Suppressor macrophage treated with lipopolysaccharide for 4 hours (primary cell): ENCODE measurements around the gene GCNA.
"Not testable (repeated sequence)": the region's sequence is repeated elsewhere in the genome, so short reads cannot be mapped to it uniquely, and the experiment has no call there.

Source experiments
- DNase-seq: peaks from one replicate; pipeline ENCODE4 v3.0.0-alpha.2; 2020

GCNA gene

DNA sequence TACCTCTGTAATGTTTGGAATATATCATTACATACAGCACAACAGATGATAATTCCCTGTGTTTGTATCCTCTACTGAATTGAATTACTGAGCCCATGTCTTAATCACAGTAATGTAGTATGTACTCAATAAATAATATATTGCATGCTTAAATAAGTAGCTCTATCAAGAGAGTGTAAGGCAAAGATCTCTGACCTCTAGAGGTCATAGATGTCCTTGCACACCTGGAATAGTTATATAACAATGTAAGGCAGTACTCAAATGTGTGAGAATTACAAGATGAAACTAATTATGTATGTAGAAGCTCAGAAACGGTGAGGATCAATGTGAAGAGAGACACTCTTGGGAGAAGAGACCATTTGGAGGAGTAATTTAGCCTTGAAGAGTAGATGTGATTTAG lies 14.3 kb upstream of the GCNA start:
- DNase-seq: no peak

DNA sequence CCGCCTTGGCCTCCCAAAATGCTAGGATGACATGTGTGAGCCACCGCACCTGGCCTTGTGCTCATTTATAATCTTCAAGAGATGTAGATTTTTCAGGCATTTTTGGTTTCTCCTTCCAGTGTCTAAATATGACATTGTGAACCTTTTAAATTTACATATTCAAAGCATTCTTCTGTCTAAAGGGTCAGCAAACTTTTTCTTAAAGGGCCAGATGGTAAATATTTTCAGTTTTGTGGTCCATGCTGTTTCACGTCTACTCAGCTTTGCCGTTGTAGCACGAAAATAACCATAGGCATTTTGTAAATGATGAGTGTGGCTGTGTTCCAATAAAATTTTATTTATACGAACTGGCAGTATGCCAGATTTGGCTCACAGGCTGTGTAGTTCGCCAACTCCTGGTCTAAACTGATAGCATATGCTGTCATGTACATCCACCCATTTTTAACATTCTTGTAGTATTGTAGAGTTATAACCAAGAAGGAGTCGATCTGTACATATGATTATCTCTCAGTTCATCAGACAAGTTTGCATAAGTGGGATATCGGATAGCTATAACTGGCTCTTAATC lies 12.7 kb upstream of the GCNA start:
- no peak for DNase-seq

DNA sequence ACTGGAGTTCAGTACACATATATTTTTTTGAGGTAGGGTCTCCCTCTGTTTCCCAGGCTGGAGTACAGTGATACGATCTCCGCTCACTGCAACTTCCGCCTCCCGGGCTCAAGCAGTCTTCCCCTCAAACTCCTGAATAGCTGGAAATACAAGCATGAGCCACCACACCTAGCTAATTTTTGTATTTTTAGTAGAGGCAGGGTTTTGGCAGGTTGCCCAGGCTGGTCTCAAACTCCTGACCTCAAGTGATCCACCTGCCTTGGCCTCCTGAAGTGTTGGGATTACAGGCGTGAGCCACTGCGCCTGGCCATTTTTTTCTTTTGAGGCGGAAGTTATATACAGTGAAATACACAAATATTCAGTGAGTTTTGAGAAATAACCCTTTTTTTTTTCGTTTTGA lies 6.8 kb upstream of the GCNA start:
- not testable (repeated sequence) for DNase-seq

DNA sequence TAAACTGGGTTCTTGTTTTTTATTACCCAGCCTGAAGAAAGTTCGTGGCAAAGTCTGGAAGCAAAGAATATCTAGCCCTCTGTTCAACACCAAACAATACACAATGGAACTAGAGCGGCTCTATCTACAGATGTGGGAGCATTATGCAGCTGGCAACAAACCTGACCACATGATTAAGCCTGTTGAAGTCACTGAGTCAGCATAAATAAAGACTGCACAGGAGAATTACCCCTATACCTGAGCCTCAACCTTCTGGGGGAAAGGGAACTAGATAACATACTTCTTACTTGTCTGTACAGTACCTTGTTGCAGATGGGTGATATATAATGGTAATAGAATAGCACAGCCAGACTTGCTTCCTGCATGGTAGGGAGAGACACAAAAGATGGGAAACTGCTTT lies 4.6 kb upstream of the GCNA start:
- no peak for DNase-seq

DNA sequence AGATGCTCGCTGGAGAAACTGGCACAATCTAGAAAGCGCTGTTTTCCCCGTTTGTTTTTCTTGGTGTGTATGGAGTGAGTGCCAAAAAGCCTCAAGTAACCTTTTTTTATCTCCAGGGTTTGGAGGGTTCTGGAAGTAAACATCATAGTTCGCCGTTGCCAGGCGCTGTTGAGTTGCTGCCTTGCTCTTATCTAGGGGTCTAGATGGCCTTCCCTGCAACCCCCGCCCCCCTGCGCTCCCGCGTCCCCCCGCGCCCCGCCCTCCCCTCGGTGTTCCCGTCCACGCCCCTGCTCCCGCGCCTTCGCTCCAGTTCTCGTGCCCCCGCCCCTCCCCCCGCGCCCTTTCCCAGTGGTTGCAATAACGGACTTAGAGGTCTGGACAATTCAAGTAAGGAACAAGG lies 555 bp upstream of the GCNA start:
- no peak for DNase-seq

DNA sequence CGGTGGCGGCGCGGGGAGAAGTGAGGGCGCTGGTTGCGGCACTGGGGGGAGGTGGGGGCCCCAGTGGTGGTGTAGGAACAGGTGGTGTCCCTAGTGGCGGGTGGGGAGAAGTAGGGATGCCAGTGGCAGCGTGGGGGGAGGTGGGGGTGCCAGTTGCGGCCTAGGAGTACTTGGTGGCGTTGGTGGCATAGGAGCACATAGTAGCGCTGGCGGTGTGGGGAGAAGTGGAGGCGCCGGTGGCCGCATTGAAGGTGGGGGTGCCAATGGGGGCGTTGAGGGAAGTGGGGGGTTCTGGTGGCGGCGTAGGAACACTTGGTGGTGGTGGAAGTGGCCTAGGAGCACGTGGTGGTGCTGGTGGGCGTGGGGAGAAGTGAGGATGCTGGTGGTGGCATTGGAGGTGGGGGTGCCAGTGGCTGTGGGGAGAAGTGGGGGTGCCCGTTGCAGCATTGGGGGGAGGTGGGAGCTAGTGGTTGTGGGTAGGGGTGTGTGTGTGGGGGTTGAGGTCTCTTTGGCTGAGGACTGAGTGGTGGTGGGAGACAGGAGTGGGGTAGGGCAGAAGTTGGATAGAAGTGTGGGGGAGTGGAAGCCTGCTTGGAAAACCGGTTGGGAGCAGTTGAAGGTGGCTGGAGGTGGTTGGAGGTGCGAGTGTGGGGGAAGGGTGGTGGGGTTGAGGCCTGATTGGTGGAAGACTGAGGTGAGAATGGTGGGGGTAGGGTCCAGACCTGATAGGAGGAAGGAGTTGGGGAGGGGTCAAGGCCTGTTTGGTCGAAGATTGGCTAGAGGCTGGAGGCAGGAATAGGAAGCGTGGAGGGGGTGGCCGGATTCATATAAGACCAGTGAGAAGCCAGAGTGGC lies 1.1 kb downstream of the GCNA start:
- no peak for DNase-seq

DNA sequence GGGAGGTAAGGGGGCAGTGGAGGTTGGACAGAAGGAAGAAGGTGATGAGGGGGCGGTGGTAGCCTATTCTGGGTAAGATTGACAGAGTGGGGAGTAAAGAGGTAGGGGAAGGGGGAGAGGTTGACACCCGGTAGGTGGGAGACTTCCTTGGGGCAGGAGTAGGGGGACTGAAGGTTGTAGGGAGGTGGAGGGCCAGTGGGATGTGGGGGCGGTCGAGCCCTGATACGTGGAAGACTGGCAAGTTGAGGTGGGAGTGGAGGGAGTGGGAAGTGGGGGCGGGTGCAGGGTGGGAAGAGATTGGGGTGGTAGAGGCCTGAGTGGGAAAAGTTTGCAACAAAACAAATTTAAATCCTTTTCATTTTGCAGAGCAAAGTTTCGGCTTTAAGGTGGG lies 1.7 kb downstream of the GCNA start:
- no peak for DNase-seq

DNA sequence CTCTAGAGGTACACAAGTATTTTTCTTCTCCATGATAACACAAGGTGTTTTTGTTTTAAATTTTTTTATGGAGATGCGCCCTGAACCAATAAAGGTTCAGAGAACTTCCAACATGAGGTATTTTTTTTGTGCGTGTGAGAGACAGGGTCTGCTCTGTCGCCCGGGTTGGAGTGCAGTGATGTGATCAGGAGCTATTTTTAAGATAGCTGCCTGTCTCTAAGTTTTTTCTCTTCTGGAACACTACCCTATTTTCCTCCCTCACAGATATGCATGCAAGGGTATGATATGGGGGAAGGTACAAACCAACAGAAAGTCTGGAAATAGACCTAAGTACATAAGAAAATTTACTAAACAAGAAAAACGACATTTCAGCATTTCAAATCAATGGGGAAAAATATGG lies 3.0 kb downstream of the GCNA start:
- no peak for DNase-seq

DNA sequence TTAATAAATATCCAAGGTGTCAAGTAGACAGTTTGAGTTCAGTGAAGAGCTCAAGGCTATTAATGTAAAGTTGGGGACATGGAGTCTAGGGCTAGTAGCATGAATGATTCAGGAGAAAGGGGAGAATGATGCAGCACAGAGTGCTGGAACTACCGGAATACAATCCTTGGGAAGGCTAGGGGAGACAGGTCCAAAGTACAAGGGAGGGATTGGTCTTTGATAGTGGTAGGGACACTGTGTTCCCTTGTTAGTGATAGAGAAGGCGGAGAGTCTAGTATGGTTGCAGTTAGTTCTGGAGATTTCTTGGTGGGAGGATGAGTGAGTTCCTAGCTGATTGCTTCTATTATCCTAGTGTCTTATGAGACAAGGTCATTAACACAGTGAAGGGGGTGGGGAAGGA lies 8.7 kb downstream of the GCNA start:
- DNase-seq: no peak

DNA sequence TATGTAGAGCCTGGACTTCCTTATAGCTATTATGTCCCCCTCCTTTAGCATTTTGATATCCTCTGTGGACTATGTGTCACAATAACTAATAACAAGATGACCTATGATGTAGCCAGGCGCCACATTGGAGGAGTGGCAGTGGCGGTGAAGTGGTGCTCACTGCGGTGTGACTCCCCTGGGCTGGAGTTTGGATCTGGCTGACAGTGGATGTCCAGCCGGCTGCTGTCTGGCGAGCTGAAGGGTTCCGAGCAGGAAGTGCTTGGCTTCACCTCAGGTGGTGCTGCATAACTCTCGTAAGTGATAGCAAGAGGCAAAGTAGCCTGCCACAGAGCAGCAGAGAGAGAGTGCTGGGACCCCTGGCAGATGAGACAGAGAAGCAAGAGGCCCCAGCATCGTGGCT lies 15.0 kb downstream of the GCNA start:
- DNase-seq: not testable (repeated sequence)

DNA sequence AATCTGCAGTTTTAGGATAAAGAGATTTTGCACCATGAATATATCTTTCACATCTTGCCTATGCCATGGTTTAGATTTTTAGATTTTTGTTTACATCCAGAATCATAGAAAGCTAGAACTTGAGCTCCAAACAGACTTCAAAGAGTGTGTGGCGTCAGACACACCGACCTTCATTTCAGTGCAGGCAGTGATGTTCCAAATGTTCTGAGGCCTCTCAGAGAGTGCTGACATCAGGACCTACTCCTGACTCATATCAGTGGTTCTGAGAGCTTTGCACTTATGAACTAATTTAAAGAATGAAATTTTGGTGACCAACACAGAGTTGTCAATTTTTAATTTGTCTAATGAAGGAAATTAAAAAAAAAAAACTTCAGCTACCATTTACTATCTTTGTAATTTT lies 21.7 kb downstream of the GCNA start:
- no peak for DNase-seq

DNA sequence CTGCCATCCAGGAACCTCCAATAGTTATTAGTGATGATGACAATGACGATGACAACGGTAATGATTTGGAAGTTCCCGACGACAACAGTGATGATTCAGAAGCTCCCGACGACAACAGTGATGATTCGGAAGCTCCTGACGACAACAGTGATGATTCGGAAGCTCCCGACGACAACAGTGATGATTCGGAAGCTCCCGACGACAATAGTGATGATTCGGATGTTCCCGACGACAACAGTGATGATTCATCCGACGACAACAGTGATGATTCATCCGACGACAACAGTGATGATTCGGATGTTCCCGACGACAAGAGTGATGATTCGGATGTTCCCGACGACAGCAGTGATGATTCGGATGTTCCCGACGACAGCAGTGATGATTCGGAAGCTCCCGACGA lies 25.4 kb downstream of the GCNA start:
- DNase-seq: no peak

DNA sequence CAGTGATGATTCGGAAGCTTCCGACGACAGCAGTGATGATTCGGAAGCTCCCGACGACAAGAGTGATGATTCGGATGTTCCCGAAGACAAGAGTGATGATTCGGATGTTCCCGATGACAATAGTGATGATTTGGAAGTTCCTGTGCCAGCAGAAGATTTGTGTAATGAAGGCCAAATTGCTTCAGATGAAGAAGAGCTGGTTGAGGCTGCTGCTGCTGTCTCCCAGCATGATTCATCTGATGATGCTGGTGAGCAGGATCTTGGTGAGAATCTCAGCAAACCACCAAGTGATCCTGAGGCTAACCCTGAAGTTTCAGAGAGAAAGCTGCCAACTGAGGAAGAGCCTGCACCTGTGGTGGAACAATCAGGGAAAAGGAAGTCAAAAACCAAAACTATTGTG lies 25.9 kb downstream of the GCNA start:
- no peak for DNase-seq

DNA sequence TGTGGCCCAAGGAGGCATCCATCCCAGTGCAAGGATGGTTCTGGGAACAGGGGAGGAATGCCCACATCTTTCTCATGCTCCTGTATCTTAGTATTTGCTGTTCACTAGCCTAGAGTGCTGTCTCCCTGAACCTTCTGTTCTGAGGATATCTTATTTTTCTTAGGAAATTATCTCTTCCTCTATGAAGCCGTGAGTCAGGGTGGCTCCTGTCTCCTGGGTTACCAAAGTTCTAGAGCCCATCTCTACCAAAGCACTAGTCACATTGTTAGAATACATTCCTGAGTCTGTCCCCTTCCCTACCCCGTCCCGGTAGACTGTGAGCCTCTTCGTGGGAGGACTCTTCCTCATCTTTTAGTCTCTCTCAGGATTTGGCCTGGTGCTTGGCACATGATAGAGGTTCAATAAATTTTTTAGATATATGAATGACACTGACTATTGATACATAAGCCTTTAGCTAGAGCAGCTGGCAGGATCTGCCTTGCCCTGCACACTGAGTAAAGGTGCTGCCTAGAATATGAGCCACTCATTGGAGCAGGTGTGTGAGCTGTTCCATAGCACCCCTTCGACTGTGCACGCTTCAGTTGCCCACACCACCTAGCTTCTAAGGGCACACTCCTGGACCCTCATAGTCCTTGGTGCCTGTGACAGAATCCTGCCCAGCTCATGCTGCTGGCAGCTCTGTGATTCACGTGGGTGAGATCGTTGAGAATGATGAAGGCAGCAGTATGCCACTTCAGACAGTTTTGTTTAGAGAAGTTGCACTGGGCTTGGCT lies 26.7 kb downstream of the GCNA start:
- DNase-seq: no peak

DNA sequence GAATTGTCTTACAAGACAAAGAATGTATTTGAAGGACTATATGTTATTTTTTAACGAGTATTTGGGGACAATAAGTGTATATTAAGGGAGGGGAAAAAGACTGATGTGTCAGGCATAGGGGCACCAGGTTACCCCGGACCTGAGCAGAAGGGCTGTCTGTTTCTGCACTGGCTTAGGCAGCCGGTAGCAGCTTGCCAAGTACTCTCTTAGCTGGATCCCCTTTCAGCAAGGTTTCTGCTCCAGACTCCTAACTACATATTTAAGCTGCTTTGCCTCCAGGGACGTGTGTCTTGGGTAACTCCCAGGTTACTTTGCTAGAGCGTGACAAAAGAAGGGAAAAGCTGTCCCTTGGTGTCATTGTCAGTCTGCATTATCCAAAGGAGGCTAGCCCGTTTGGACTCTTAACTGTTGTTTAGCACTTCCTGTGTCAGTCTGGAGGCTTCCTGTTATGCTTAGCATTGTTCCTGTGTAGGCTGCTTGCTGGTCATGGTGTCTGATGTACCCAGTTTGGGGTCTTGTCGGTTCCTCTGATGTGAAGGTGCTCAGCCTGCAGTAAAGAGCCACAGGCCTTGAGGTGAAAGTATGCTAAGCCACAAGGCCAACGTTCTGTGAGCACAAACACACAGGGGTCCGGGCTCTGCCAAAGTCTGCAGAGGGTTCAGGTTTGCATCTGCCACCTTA lies 28.4 kb downstream of the GCNA start:
- DNase-seq: no peak

DNA sequence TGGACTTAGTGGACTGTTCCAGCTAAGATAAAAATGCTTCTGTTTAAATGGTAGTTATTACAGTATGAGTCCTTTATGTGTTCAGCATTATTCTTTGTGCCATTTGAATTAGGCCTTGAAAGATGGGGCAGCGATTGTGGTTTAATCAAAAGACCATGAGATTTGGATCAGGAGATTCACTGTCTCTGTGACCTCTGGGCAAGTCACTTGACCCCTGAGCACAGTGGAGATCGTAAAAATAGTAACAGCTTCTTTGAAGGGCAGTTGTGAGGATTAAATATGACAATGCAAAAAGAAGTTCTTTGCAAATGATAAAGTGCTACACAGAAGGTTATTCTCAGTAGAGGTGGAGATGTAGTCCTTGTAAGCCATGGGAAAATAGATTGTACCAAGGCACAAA lies 29.3 kb downstream of the GCNA start:
- no peak for DNase-seq

DNA sequence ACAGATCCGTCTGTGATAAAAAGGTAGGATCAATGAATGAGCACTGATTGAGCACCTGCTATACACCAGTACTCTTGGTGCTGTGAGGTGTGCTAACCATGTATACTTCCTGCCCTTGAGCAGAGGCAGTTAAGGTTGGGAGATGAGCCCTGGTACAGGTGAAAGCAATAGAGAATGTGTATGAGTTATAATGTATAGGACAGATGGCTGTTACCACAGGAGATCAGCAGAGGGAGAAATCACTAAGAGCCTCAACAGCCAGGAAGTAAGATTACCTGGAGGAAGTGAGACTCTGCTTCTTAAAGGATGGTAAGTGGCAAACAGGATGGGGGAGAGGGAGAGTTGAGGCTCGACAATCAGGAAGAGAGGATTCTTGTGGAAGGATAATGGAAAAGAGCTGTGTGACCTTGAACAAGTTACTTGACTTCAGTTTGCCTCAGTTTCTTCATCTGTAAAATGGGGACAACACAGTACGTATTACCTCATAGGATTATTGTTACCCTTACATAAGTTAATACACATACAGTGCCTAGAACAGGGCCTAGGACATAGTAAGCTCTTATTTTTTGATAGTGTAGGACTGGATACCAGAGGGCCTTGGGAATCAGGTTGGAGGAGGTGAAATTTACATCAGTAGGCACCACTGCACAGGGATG lies 31.0 kb downstream of the GCNA start:
- no peak for DNase-seq

DNA sequence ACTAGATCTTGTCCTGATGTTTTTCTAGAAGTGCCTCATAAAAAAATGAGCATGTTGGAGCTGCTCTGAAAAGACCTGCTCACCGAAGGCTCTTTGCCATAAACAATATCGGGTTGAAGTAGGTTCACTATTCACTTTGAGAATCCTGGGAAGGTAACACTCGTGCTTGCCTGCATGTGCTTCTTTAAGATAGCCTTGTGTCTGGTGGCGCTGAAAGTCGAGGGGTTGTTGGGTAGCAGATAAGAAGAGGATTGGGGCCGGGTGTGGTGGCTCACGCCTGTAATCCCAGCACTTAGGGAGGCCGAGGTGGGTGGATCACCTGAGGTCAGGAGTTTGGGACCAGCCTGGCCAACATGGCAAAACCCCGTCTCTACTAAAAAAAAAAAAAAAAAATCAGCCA lies 33.5 kb downstream of the GCNA start:
- DNase-seq: not testable (repeated sequence)

DNA sequence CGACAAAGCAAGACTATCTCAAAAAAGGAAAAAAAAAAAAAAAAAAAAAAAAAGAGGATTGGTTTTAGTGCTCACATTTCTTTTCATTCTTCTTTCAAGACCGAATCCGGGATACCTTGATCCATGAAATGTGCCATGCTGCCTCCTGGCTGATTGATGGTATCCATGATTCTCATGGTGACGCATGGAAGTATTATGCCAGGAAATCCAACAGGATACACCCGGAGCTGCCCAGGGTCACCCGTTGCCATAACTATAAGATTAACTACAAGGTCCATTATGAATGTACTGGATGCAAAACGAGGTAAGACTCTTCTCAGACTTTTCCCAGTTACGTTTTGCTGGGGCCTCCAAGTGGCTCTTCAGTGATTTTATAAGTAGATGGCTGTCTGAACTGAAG lies 34.0 kb downstream of the GCNA start:
- no peak for DNase-seq

DNA sequence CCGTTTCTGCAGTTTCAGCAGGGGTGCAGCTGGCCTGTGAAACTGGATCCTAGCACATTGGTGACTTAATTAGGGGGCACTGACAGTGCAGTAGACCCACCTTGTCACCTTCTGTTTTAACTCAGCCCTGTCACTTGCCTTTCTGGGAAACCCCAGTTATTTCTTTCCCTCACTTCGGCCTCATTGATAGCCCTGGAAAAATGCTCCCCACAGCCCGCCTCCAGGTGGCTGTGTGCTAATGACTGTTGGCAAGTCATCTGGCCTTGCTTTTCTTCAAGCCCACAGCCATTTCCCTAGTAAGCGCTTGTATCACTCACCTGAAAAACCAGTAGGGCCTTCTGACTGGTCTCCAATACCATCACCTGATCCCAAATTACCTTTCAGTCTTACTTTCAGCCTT lies 36.8 kb downstream of the GCNA start:
- DNase-seq: no peak

DNA sequence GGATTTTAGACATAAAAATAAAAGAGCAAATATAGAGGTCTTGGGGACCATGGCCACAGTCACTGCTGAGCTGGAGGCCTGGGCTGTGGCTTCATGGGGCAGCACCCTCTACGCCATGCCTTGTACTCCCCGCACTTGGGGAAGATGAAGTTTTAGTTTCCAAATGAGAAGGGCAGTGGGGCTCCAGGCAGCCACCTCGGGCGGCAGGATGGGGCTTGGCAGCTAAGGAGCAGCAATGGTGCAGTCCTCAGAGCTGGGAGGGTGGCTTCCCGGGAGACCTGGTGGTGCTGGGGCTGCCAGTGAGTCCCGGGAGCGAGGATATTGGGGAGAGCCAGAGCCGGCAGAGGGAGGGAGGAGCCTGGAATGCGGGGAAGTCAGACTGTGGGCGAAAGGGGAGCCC lies 37.7 kb downstream of the GCNA start:
- no peak for DNase-seq

DNA sequence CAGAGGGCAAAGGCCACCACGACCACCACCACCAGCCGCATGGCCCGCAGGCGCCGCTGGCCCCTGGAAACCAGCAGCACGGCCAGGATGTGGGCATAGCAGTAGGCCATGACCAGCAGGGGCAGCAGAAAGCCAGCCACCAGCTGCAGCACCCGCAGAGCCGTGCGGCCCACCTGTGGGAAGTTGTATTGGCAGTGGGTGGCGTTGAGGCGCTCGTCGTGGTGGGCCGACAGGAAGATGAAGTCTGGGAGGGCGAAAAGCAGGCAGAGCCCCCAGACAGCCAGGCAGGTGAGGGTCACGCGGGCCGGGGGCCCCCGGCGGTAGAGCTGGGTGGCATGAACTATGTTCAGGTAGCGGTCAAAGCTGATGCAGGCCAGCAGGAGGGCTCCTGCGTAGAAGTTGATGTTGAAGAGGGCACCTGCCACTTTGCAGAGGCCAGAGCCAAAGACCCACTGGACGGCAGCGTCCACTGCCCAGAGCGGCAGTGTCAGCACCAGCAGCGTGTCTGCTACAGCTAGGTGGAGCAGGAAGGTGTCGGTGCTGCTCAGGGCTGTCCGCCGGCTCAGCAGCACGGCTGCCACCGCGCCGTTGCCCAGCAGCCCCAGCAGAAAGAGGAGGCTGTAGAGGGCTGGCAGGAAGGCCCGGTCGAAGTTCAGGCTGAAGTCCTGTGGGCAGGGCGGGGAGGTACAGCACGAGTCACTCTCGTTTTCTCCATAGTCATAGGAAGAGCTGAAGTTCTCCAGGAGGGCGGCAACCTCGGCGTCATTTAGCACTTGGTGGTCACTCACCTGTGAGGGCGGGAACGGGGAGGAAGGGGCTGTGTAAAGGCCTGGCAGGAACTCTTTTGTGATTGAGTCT lies 38.7 kb downstream of the GCNA start:
- DNase-seq: no peak
